Measurements from ENCODE around the gene ZNF586.

The ZNF586 gene

GRCh38 chr19:57825511-57825910, 56.0 kb downstream of the ZNF586 start:
- Histone ChIP-seq H3K9me3 (ENCODE audit: control insufficient read depth in 1 of 2, low read length in 2 of 2) (no peaks in the 10 kb centered on the region), H3K27ac (ENCODE audit: low read length) (no peak overlapping the region), H3K4me1 (ENCODE audit: control insufficient read depth in 1 of 2, insufficient read depth in 2 of 2, low read length in 2 of 2) (peaks cover 0 to 11% of the 10 kb centered on the region in 2 donors), H3K27me3 (ENCODE audit: low read depth, low read length) (no peaks in the 10 kb centered on the region), H3K4me3 (ENCODE audit: low read depth in 1 of 2, low read length in 2 of 2) (no peak overlapping the region), H3K36me3 (ENCODE audit: control insufficient read depth in 1 of 2, insufficient read depth in 2 of 2, low read length in 2 of 2) (no peaks in the 10 kb centered on the region)

- Histone ChIP-seq H3K27ac (ENCODE audit: low read length) (no peak overlapping the region), H3K4me1 (ENCODE audit: control insufficient read depth in 1 of 2, insufficient read depth in 2 of 2, low read length in 2 of 2) (peaks cover 0 to 5% of the 10 kb centered on the region in 2 donors), H3K9me3 (ENCODE audit: control insufficient read depth in 1 of 2, low read length in 2 of 2) (no peaks in the 10 kb centered on the region), H3K36me3 (ENCODE audit: control insufficient read depth in 1 of 2, insufficient read depth in 2 of 2, low read length in 2 of 2) (no peaks in the 10 kb centered on the region), H3K27me3 (ENCODE audit: low read depth, low read length) (no peaks in the 10 kb centered on the region), H3K4me3 (ENCODE audit: low read depth in 1 of 2, low read length in 2 of 2) (no peak overlapping the region)
Observed at GRCh38 chr19:57829316-57829715, 59.8 kb downstream of the ZNF586 start.

GRCh38 chr19:57830071-57830602, 60.7 kb downstream of the ZNF586 start, which contains the start of gene ZNF587B:
ZNF587B (plus strand) TSS chr19:57830299; CDS start chr19:57830529, 230 bp downstream.
- Histone ChIP-seq H3K4me3 (ENCODE audit: low read depth in 1 of 2, low read length in 2 of 2) (peak within 1 kb of the TSS; percentile 55 to 62), H3K4me1 (ENCODE audit: control insufficient read depth in 1 of 2, insufficient read depth in 2 of 2, low read length in 2 of 2) (peaks cover 0 to 5% of the 10 kb centered on the region in 2 donors), H3K27me3 (ENCODE audit: low read depth, low read length) (no peaks in the 10 kb centered on the region), H3K27ac (ENCODE audit: low read length) (peak within 1 kb of the TSS; percentile 40), H3K36me3 (ENCODE audit: control insufficient read depth in 1 of 2, insufficient read depth in 2 of 2, low read length in 2 of 2) (no peaks in the 10 kb centered on the region), H3K9me3 (ENCODE audit: control insufficient read depth in 1 of 2, low read length in 2 of 2) (no peaks in the 10 kb centered on the region)
